ENCODE data around the gene NF1. TPM values are rescaled to one million over a fixed set of nuclear protein-coding genes. Genes with fewer than 3 reads are reported as not detected.
"Not testable (repeated sequence)": the region's sequence is repeated elsewhere in the genome, so short reads cannot be mapped to it uniquely, and the experiment has no call there.

The NF1 gene, protein sequence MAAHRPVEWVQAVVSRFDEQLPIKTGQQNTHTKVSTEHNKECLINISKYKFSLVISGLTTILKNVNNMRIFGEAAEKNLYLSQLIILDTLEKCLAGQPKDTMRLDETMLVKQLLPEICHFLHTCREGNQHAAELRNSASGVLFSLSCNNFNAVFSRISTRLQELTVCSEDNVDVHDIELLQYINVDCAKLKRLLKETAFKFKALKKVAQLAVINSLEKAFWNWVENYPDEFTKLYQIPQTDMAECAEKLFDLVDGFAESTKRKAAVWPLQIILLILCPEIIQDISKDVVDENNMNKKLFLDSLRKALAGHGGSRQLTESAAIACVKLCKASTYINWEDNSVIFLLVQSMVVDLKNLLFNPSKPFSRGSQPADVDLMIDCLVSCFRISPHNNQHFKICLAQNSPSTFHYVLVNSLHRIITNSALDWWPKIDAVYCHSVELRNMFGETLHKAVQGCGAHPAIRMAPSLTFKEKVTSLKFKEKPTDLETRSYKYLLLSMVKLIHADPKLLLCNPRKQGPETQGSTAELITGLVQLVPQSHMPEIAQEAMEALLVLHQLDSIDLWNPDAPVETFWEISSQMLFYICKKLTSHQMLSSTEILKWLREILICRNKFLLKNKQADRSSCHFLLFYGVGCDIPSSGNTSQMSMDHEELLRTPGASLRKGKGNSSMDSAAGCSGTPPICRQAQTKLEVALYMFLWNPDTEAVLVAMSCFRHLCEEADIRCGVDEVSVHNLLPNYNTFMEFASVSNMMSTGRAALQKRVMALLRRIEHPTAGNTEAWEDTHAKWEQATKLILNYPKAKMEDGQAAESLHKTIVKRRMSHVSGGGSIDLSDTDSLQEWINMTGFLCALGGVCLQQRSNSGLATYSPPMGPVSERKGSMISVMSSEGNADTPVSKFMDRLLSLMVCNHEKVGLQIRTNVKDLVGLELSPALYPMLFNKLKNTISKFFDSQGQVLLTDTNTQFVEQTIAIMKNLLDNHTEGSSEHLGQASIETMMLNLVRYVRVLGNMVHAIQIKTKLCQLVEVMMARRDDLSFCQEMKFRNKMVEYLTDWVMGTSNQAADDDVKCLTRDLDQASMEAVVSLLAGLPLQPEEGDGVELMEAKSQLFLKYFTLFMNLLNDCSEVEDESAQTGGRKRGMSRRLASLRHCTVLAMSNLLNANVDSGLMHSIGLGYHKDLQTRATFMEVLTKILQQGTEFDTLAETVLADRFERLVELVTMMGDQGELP (N-terminal part only)
- 28.5 and 28.9 TPM in 2 replicates for total RNA-seq

DNA sequence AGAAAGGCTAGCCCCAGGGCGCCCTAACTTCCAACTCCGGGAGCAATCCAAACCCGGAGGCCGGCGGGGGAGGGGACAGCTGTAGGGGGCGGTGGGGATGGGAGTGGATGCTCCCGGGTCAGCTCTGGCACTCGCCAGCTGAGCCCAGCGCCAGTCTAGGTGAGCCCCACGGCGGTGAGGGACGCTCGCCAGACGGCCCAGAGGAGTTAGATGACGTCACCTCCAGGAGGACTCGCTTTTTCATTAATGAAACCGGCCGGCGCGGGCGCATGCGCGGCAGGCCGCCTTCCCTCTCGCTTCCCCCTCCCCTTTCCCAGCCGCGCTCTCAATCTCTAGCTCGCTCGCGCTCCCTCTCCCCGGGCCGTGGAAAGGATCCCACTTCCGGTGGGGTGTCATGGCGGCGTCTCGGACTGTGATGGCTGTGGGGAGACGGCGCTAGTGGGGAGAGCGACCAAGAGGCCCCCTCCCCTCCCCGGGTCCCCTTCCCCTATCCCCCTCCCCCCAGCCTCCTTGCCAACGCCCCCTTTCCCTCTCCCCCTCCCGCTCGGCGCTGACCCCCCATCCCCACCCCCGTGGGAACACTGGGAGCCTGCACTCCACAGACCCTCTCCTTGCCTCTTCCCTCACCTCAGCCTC is at the start of gene NF1:
Gene NF1 (plus strand): TSS at position 378 of the 636 bp plus-strand sequence. CDS start 333 bp downstream, outside the sequence.
- Mint-ChIP-seq H3K27ac (peak within 1 kb of the TSS; percentile 88), H3K4me3 (peak within 1 kb of the TSS; percentile 94)
- intact Hi-C loops (cut with micrococcal nuclease) = no loop called here

DNA sequence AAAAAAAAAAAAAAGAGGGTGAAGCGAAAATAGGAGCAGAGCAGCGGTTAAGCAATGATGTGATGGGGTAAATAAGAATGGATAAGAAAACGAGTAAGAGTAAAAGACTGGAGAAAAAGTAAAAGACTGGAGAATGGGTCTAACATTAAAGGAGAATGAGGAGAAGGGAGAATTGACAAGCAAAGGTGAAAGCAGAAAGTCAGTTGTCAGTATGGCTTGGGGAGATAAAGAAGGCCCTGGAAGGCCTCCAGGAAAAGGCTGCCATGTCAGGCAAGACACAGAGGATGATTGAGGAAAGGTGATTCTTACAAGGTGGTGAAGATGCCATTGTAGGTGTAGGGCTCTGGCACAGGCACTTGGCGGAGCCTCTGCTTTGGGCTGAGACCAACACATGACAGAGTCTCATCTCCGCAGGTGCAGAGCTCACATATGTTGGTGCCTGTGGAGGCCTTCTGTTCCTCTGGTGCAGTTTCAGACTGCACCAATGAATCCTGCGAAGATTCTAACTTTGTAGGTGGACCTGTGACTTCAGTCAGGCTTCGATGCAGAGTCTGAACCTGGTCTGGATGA is 47.8 kb upstream of the NF1 start:
- H3K36me3 Mint-ChIP-seq (ENCODE audit: low read depth); H3K27ac Mint-ChIP-seq; DNase-seq; intact Hi-C loops (cut with micrococcal nuclease); H3K4me1 Mint-ChIP-seq; H3K27me3 Mint-ChIP-seq; H3K4me3 Mint-ChIP-seq; H3K9me3 Mint-ChIP-seq: not testable (repeated sequence)

More for the DNA sequence above, at the start of gene NF1:
- no peaks in the 10 kb centered on the region for H3K27me3 Mint-ChIP-seq
- peak; percentile 95 for DNase-seq
- no peaks in the 10 kb centered on the region for H3K9me3 Mint-ChIP-seq
- no peaks in the 10 kb centered on the region for H3K36me3 Mint-ChIP-seq (ENCODE audit: low read depth)
- peaks cover 16% of the 10 kb centered on the region for H3K4me1 Mint-ChIP-seq

DNA sequence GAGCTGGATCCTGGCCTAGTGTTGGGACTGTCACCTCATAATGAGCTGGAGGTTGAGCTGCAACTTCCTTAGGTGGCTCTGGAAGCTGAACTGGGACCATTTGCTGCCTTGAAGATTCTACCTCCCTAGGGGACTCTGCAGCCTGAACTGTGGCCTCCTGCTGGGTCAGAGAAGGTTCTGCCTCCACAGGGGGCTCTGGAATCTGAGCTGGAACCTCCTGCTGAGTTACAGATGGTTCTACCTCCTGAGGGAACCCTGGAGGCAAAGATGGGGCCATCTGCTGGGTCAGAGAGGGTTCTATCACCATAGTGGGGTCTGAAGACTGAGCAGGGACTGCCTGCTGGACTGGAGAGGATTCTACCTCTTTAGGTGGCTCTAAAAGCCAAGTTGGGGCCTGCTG is 46.6 kb upstream of the NF1 start:
- H3K9me3 Mint-ChIP-seq = peaks cover 3% of the 10 kb centered on the region
- no peak overlapping the region for H3K27ac Mint-ChIP-seq
- no peaks in the 10 kb centered on the region for H3K36me3 Mint-ChIP-seq (ENCODE audit: low read depth)
- intact Hi-C loops (cut with micrococcal nuclease) = no loop called here
- peaks cover 10% of the 10 kb centered on the region for H3K4me1 Mint-ChIP-seq
- H3K27me3 Mint-ChIP-seq = peaks cover 9% of the 10 kb centered on the region
- H3K4me3 Mint-ChIP-seq = no peak overlapping the region
- DNase-seq = no peak

DNA sequence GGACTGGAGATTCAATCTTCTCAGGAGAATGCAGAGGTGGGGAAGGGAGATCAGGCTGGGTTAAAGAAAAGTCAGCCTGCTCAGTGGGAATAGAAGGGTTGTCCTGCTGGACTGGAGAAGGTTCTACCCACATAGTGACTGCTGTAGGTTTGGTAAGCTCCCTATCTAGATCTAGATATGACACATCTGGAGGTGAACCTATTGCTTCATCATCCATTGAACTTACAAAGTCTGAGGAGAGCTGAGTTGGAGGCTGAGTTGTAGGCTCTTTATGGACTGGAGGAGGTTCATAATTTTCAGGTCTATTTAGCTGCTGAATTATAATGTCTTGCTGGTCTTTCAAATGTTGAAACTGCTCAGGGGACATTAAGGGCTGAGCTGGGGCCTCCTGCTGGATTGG is 46.0 kb upstream of the NF1 start:
- Mint-ChIP-seq H3K4me3 (no peak overlapping the region), H3K9me3 (peaks cover 3% of the 10 kb centered on the region), H3K36me3 (ENCODE audit: low read depth) (no peaks in the 10 kb centered on the region), H3K27ac (no peak overlapping the region), H3K4me1 (peaks cover 10% of the 10 kb centered on the region), H3K27me3 (peaks cover 7% of the 10 kb centered on the region)
- intact Hi-C loops (cut with micrococcal nuclease) = no loop called here
- no peak for DNase-seq

DNA sequence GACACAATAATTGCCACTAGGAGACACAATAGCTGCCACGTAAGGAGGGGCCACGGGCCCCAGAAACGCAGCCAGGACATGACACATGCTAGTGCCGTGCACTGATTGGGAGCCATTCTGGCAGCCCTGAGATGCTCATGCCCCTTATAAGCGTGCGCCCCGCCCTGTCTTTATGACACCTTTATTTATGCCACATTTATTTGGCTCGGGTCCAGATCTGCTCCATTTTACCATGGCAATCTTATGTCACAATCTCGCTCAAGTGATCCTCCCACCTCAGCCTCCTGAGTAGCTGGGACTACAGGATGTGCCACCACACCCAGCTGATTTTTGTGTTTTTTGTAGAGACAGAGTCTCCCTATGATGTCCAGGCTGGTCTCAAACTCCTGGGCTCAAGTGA is 43.8 kb upstream of the NF1 start:
- DNase-seq = no peak
- no peak overlapping the region for H3K27ac Mint-ChIP-seq
- H3K36me3 Mint-ChIP-seq (ENCODE audit: low read depth) = no peaks in the 10 kb centered on the region
- H3K4me3 Mint-ChIP-seq = no peak overlapping the region
- H3K27me3 Mint-ChIP-seq = no peaks in the 10 kb centered on the region
- peaks cover 10% of the 10 kb centered on the region for H3K4me1 Mint-ChIP-seq
- peaks cover 3% of the 10 kb centered on the region for H3K9me3 Mint-ChIP-seq
- intact Hi-C loops (cut with micrococcal nuclease) = no loop called here

DNA sequence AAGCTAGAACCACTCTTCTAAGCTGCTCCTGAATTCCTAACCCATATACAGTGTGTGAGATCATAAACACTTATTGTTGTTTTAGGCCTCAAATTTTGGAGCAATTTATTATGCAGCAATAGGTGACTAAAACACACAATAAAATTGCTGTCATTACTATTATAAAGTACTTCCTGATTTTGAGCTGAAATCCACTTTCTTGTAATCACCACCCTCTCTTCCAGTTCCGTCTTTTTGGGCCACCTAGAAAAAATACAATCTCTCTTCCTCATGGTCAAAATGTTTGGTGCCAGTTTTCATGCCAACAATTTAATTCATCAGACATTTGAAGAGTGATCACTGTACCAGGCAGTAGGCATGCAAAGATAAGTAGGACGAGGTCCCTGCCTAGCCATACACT is 43.3 kb upstream of the NF1 start:
- Mint-ChIP-seq H3K36me3 (ENCODE audit: low read depth) (no peaks in the 10 kb centered on the region), H3K27me3 (no peaks in the 10 kb centered on the region), H3K9me3 (peaks cover 3% of the 10 kb centered on the region), H3K4me3 (no peak overlapping the region), H3K4me1 (peaks cover 10% of the 10 kb centered on the region), H3K27ac (no peak overlapping the region)
- intact Hi-C loops (cut with micrococcal nuclease) = no loop called here
- DNase-seq = no peak

DNA sequence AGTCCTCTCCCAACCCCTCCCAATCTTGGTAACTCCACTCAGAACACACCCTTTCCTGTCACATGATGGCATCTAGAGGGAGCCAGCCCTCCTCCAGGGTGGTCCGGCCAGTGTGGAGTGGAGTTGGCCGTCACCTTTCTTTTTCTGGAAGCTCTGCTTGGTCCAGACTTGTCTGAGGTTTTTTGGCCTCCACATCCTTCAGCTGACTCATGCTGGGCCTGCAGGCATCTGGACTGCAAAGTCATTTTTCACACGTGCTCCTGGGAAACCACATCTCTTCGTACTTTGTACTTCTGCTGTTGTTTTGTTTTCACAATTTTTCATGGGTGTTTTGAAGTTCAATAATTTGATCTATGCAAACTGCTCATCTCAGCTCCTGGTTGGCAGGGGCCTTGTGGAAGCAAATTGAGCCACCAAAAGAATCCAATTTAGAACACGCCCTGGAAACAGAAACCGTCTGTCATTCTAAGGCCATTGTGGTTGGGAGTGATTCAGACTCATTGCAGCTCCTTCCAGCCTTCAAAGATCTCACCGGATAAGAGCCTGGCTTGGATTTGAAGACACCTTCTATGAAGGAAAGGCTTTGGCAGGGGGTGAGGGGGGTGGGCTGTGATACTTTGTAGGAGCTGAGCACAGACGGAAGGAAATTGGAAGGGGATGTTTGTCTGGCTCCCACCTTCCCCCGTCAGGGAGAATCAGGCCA is 42.4 kb upstream of the NF1 start:
- H3K4me1 Mint-ChIP-seq = peaks cover 10% of the 10 kb centered on the region
- no peaks in the 10 kb centered on the region for H3K36me3 Mint-ChIP-seq (ENCODE audit: low read depth)
- intact Hi-C loops (cut with micrococcal nuclease) = no loop called here
- peak overlapping the region; percentile 16 for H3K4me3 Mint-ChIP-seq
- DNase-seq = no peak
- H3K9me3 Mint-ChIP-seq = peaks cover 3% of the 10 kb centered on the region
- no peaks in the 10 kb centered on the region for H3K27me3 Mint-ChIP-seq
- H3K27ac Mint-ChIP-seq = peak overlapping the region; percentile 76

DNA sequence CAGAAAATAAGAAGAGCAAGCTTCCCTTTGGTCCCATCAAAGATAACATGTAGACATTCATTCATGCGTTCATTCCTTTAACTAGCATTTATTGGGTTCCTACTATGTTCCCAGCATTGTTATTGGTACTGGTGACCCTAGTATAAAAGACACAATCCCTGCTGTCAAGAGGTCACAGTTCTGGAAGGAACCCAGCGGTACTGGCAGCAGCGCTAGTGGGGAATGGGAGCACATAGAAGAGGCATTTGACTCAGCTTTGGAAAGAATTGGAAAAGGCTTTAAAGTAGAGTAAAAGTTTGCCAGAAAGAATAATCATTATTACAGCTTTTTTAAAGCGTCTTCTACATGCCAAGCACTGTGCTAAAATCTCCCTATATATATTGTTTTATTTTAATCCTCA is 41.7 kb upstream of the NF1 start:
- Mint-ChIP-seq H3K9me3 (peaks cover 3% of the 10 kb centered on the region), H3K27ac (no peak overlapping the region), H3K36me3 (ENCODE audit: low read depth) (no peaks in the 10 kb centered on the region), H3K4me1 (peaks cover 10% of the 10 kb centered on the region), H3K4me3 (no peak overlapping the region), H3K27me3 (no peaks in the 10 kb centered on the region)
- DNase-seq = no peak
- intact Hi-C loops (cut with micrococcal nuclease) = no loop called here

DNA sequence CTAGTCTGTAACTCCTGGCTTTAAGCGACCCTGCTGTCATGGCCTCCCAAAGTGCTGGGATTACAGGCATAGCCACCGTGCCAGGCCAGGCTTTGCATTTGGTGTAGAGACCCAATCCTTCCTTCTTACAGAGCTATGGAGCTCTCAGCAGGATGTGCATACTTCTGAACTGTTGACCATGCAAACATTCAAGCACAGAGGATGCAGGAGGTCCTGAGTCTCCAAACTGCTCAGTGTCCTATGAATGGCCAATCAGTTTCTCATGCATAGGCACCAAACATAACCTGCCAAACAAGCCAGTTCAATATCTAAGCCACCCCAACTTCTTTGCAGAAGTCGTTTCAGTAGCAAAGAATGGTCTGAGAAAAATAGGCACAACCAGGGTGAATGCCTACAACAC is 40.0 kb upstream of the NF1 start:
- DNase-seq = no peak
- intact Hi-C loops (cut with micrococcal nuclease) = no loop called here
- H3K36me3 Mint-ChIP-seq (ENCODE audit: low read depth) = no peaks in the 10 kb centered on the region
- H3K4me3 Mint-ChIP-seq = no peak overlapping the region
- no peak overlapping the region for H3K27ac Mint-ChIP-seq
- H3K4me1 Mint-ChIP-seq = peaks cover 10% of the 10 kb centered on the region
- no peaks in the 10 kb centered on the region for H3K27me3 Mint-ChIP-seq
- H3K9me3 Mint-ChIP-seq = no peaks in the 10 kb centered on the region

DNA sequence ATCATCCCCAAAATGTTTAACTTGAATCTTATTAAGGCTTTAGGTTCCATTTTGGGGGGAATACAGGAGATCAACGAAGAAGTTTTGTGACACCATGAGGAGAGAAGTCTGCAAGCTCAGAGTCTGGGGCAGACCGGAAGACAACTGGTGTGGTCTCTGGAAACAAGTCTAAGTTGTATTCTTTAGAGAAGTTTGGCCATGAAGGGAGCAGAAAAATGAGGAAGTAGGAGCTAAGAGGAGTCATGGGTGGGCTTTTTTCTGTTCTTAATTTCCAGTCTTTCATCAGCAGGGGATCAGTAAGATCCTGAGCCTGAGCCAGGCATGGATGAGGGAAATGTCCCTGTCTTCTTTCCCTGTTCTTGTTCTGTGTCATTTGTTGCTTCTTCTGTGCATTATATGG is 35.8 kb upstream of the NF1 start:
- Mint-ChIP-seq H3K27me3 (no peaks in the 10 kb centered on the region), H3K27ac (no peak overlapping the region), H3K36me3 (ENCODE audit: low read depth) (no peaks in the 10 kb centered on the region), H3K9me3 (no peaks in the 10 kb centered on the region), H3K4me3 (no peak overlapping the region), H3K4me1 (no peaks in the 10 kb centered on the region)
- intact Hi-C loops (cut with micrococcal nuclease) = no loop called here
- no peak for DNase-seq

DNA sequence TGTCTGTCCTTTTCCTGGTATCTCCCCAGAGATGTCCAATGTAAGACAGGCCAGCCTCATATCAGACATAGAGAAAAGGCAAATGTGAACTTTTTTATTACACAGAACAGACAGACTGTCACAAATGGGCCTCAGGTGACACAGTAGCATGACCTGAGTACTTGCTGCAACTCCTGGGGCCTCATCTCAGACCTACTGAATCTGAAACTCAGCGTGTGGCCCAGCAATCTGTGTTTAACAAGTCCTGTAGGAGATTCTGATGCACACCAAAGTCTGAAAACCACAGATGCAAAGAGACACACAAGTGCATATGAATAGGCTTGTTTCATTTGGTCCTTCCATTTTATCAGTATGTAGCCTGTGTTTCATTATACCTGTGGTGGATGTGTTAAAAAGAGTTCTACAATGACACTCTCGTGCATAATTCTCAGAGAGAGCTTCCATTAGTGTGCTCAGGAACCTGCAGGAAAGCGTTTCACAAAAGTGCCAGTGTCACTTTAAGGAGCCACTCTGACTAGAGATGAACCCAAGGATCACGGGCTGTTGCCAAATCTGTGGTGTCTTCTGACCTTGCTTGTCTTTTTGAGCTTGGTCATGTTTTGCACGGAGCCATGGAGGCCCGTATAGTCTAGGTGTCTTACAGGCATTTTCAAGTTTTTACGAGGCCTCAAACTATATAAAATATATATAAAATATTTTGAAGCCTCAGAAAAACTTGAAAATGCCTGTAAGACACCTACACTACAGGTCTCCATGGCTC is 33.8 kb upstream of the NF1 start:
- no peaks in the 10 kb centered on the region for H3K9me3 Mint-ChIP-seq
- intact Hi-C loops (cut with micrococcal nuclease) = no loop called here
- H3K4me3 Mint-ChIP-seq = no peak overlapping the region
- no peaks in the 10 kb centered on the region for H3K36me3 Mint-ChIP-seq (ENCODE audit: low read depth)
- no peak for DNase-seq
- peaks cover 8% of the 10 kb centered on the region for H3K27me3 Mint-ChIP-seq
- no peak overlapping the region for H3K27ac Mint-ChIP-seq
- no peaks in the 10 kb centered on the region for H3K4me1 Mint-ChIP-seq

DNA sequence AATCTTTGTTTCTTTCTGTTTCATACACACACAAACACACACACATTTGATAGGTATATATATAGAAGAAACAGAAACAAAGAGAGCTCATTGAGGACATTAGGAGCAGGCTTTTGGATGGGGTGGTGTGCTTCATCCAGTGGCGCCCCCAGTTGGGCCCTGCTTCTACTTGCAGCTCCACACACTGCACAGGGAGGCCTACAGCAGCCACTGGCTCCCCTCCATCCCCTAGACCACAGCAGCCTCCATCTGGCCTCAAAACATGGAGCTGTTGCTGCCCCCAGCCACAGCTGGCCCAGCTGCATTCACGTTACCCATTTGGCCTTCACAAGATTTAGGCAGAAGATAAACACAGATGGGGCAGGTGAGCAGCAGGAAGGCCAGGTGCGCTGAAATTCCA is 33.1 kb upstream of the NF1 start:
- Mint-ChIP-seq H3K36me3 (ENCODE audit: low read depth) (no peaks in the 10 kb centered on the region), H3K27me3 (peaks cover 8% of the 10 kb centered on the region), H3K27ac (no peak overlapping the region), H3K9me3 (no peaks in the 10 kb centered on the region), H3K4me1 (no peaks in the 10 kb centered on the region), H3K4me3 (no peak overlapping the region)
- intact Hi-C loops (cut with micrococcal nuclease) = no loop called here
- DNase-seq = no peak
